NT2/D1 (cell line): ENCODE measurements around the gene GHRHR.

Experiments used
- YY1 ChIP-seq: IDR thresholded peaks from 2 replicates; pipeline ENCODE4 v1.6.1; 2011; ENCODE audit not compliant: insufficient read length, insufficient read depth
- ZNF274 ChIP-seq: IDR thresholded peaks from 2 replicates; pipeline ENCODE4 v1.6.1; 2011; ENCODE audit warnings: mild to moderate bottlenecking, low read depth, low read length

- TF ChIP-seq YY1 = no peak
- no peak for TF ChIP-seq ZNF274
Observed at GRCh38 chr7:30995536-30995935, 31.8 kb downstream of the GHRHR start.
